Measurements from ENCODE around the gene NXT1. TPM values are rescaled to one million over a fixed set of nuclear protein-coding genes. Genes with fewer than 3 reads are reported as not detected.
A peak's percentile ranks its signal among the peaks of the same experiment; 100 is the strongest.

Gene NXT1
- total and polyA plus RNA-seq, 2 of the 4 experiments (the other 2 are of a cell fraction): 23.6 to 25.5 TPM

DNA sequence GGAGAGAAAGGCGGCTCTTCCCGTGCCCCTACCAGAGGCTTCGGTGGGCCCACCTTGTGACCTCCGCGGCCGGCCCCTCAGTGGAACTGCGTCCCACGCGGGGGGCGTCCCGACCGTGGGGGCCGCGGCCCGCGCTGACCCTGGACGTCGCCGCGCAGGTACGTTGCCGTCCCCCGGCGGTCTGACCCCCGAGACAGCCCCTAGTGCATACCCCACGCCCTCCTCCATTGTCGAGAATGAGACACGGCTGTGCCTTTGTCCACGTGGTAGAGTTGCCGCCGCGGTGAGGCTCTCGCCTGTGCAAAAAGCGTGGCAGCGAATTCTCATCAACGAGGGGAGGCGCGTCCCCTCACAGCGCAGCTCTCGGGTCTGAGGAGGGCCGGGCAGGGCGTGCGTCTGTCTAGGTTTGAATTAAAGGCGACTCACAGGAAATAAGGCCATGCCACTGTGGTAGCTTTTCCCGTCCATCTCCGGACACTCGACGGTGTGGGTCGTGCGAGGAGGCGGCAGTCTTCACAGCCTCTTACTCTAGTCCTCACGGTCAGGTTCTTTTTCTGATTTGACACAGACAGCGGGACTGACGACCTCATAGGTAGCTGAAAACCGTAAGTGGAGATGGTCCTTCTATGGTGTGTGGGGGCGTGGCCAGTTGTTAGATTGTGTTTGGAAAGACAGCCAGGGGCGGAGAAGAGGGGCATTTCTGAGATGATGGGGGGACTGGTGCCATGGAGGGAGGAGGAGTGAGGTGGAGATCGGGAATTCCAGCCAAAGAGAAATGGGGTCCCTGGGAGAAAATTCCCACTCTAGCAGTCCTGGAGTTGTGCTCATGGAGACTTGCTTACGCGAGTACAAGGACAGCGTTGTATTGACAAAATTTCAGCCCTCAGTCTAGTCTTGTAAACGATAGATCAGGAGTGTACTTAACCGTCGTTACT, 580 bp downstream of the NXT1 start:
- H4K20me1 ChIP-seq (ENCODE audit: insufficient read depth, low read length): peaks cover 18% of the 10 kb centered on the region
- peaks cover 5% of the 10 kb centered on the region for H3K4me1 ChIP-seq (ENCODE audit: control insufficient read depth, insufficient read depth, low read length)
- H3K79me1 ChIP-seq (ENCODE audit: low read depth in 1 of 2, low read length in 2 of 2): peaks cover 0 to 42% of the 10 kb centered on the region in 2 experiments; a peak in 3 of 4 replicates
- no peaks in the 10 kb centered on the region for H3K27me3 ChIP-seq (ENCODE audit: control insufficient read depth, insufficient read depth, low read length)
- intact Hi-C loops (cut with micrococcal nuclease): loop anchor here (1.0 to 10.0 kb wide), 2 partner anchors 206 to 555 kb away; no protein-coding TSS in a partner anchor
- H3K56ac ChIP-seq (ENCODE audit: extremely low read depth, insufficient read depth, low read length): peak overlapping the region; percentile 39; the same call in 1 of the 2 replicates
- H2BK15ac ChIP-seq (ENCODE audit: low read depth, low read length): no peak overlapping the region
- DNase-seq (peak; percentile 45), ATAC-seq (ENCODE audit: low read depth) (peak; percentile 8)
- H2BK5ac ChIP-seq (ENCODE audit: low read depth, low read length, poor library complexity, severe bottlenecking): peak overlapping the region; percentile 62
- no peak overlapping the region for H4K5ac ChIP-seq (ENCODE audit: low read depth, low read length)
- H2AK9ac ChIP-seq (replicated peaks; ENCODE audit: low read depth, low read length, poor library complexity): peak overlapping the region; percentile 94
- H3K9me1 ChIP-seq (ENCODE audit: insufficient read depth, low read length): peaks cover 3% of the 10 kb centered on the region; the same call in 1 of the 2 replicates
- H3K9me3 ChIP-seq (ENCODE audit: control insufficient read depth, insufficient read depth, low read length): no peaks in the 10 kb centered on the region
- CTCF ChIA-PET: interaction anchor here (0.6 to 2.2 kb wide), 6 partner anchors 10 to 542 kb away, joined by 3 to 19 read pairs (median 4); no protein-coding TSS in a partner anchor
- H2AFZ ChIP-seq (replicated peaks; ENCODE audit: low read length, poor library complexity): peak overlapping the region; percentile 96
- in situ Hi-C loops (cut with MboI; ENCODE audit: low sequenced_read_pairs): no loop called here
- H3K14ac ChIP-seq (replicated peaks; ENCODE audit: low read depth, low read length): peak overlapping the region; percentile 71
- no peak overlapping the region for H3K18ac ChIP-seq (ENCODE audit: low read depth, low read length)
- peaks cover 8% of the 10 kb centered on the region for H3K36me3 ChIP-seq (ENCODE audit: control insufficient read depth, insufficient read depth, low read length)
- 1% methylated on average over 23 of the region's 64 CpGs; no CpG with 5 or more reads in 1 of the 2 experiments for WGBS, 2 experiments (ENCODE audit: extremely low coverage in 2 of 2, insufficient read length in 1 of 2)
- TF ChIP-seq RCOR1 (IDR thresholded peaks at IDR 0.05; ENCODE audit: insufficient replicate concordance, low read length) (no peak), POLR2A (IDR thresholded peaks at IDR 0.05; ENCODE audit: low read depth, low read length) (no peak; the same call in none of the 2 replicates), FOS (IDR thresholded peaks at IDR 0.05; ENCODE audit: low read depth, low read length) (no peak), CHD1 (IDR thresholded peaks at IDR 0.05; ENCODE audit: low read depth, low read length) (no peak; the same call in 1 of the 2 replicates), SMC3 (IDR thresholded peaks at IDR 0.05; ENCODE audit: low read depth, low read length) (no peak; the same call in 1 of the 2 replicates), USF2 (IDR thresholded peaks at IDR 0.05; ENCODE audit: low read depth, low read length) (peak; percentile 54; the same call in 1 of the 2 replicates), MAZ (IDR thresholded peaks at IDR 0.05; ENCODE audit: borderline replicate concordance, low read depth, low read length) (no peak), MXI1 (IDR thresholded peaks at IDR 0.05; ENCODE audit: borderline replicate concordance, low read depth, low read length) (peak; percentile 74; the same call in 1 of the 2 replicates), RAD21 (IDR thresholded peaks at IDR 0.05; ENCODE audit: low read length) (no peak), NFE2L2 (IDR thresholded peaks at IDR 0.05; ENCODE audit: low read depth, low read length) (no peak), RFX5 (IDR thresholded peaks at IDR 0.05; ENCODE audit: low read depth, low read length) (no peak)
- H3K4me3 ChIP-seq (ENCODE audit: insufficient read depth, low read depth, low read length): peak overlapping the region; percentile 72
- peak overlapping the region; percentile 68 for H3K9ac ChIP-seq (ENCODE audit: low read depth, low read length)
- dilution Hi-C loops (cut with HindIII; ENCODE audit: low sequenced_read_pairs, unreplicated experiment): no loop called here
- POLR2A ChIA-PET (ENCODE audit: unreplicated experiment): interaction anchor here (0.6 to 1.3 kb wide), 2 partner anchors 7 to 199 kb away, joined by 3 to 5 read pairs; no protein-coding TSS in a partner anchor
- no peak overlapping the region for H2BK20ac ChIP-seq (ENCODE audit: low read depth, low read length)
- H3K23ac ChIP-seq (ENCODE audit: low read depth, low read length): peak overlapping the region; percentile 92
- H4K91ac ChIP-seq (ENCODE audit: insufficient read depth, low read depth, low read length): peak overlapping the region; percentile 53; the same call in 1 of the 2 replicates
- H3K27ac ChIP-seq (ENCODE audit: insufficient read depth, low read length): peak overlapping the region; percentile 59
- H4K8ac ChIP-seq (ENCODE audit: low read depth in 2 of 2, low read length in 2 of 2): peak overlapping the region; percentile 23 to 50
- peak overlapping the region; percentile 89 for H2AK5ac ChIP-seq (ENCODE audit: low read depth, low read length)
- H2BK120ac ChIP-seq (ENCODE audit: low read depth, low read length): no peak overlapping the region
- peak overlapping the region; percentile 87 for H3K4me2 ChIP-seq (ENCODE audit: low read depth, low read length)
- H3K4ac ChIP-seq (ENCODE audit: low read depth, low read length): peak overlapping the region; percentile 74
- BruUV-seq (replicated peaks): no TSS peak

Data from IMR-90 (cell line).